ENCODE data around the gene SEC14L6.
"Not testable (repeated sequence)": the region's sequence is repeated elsewhere in the genome, so short reads cannot be mapped to it uniquely, and the experiment has no call there.

SEC14L6 gene

DNA sequence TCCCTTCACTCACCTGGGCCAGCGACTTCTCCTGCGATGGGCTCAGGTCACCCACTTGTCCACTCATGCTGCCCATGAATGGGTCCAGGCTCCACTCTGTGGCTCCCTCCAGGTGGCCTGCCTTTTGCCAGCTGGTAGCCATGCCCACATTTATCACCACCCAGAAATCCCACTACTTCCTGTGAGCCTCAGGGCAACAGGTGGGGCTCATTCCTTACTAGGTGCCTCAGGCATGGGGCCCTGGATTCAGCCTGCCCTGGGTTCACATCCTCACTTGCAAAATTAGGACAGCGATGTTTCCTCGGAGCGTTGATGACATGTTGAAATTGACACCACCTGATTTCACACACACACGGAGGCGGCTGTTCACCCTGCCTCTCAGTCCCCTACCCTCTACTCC is at the start of gene SEC14L6:
TSS of gene SEC14L6 (minus strand) at position 126 of the 400 bp plus-strand sequence. CDS start at position 67, 59 bp downstream.
- ATAC-seq = no peak
- no peak within 1 kb of the TSS for H3K4me3 Mint-ChIP-seq
- no peak within 1 kb of the TSS for H3K27ac Mint-ChIP-seq
- H3K4me1 Mint-ChIP-seq = peaks cover 1% of the 10 kb centered on the region
- no peaks in the 10 kb centered on the region for H3K36me3 Mint-ChIP-seq (ENCODE audit: low read depth)
- H3K9me3 Mint-ChIP-seq = no peaks in the 10 kb centered on the region
- DNase-seq = no peak
- peaks cover 36% of the 10 kb centered on the region for H3K27me3 Mint-ChIP-seq

DNA sequence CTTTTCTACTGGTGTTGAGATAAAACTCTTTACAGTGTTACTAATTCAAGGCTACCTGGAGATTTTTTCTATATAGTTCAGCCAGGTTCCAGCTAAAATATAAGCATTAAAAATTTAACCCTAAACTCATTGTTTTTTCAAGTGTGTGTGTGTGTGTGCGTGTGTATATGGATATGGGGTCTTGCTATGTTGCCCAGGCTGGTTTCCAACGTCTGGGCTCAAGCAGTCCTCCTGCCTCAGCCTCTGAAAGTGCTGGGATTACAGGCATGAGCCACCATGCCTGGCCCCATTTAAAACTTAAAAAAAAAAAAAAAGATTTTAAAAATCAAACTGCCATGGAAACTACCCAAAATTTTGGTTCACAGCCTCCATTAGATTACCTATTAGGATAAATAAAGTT is 49.7 kb upstream of the SEC14L6 start:
- Mint-ChIP-seq H3K4me1 (peaks cover 1% of the 10 kb centered on the region), H3K4me3 (no peak overlapping the region), H3K27me3 (no peaks in the 10 kb centered on the region), H3K27ac (no peak overlapping the region), H3K36me3 (ENCODE audit: low read depth) (no peaks in the 10 kb centered on the region), H3K9me3 (no peaks in the 10 kb centered on the region)
- DNase-seq = no peak
- no peak for ATAC-seq

DNA sequence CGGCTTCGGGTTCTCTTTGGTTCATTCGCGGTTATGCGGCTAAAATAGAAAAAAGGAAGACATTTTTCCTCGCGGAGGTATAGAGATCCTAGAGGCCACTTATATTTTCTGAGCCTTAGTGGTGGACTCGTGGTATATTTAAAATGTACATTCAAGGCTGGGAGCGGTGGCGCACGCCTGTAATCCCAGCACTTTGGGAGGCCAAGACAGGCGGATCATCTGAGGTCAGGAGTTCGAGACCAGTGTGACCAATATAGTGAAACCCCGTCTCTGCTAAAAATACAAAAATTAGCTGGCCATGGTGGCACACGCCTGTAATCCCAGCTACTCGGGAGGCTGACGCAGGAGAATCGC is 45.8 kb upstream of the SEC14L6 start:
- H3K27me3 Mint-ChIP-seq, DNase-seq, H3K4me3 Mint-ChIP-seq, H3K4me1 Mint-ChIP-seq, H3K9me3 Mint-ChIP-seq, ATAC-seq, H3K27ac Mint-ChIP-seq: not testable (repeated sequence)
- H3K36me3 Mint-ChIP-seq (ENCODE audit: low read depth) = peaks cover 19% of the 10 kb centered on the region

DNA sequence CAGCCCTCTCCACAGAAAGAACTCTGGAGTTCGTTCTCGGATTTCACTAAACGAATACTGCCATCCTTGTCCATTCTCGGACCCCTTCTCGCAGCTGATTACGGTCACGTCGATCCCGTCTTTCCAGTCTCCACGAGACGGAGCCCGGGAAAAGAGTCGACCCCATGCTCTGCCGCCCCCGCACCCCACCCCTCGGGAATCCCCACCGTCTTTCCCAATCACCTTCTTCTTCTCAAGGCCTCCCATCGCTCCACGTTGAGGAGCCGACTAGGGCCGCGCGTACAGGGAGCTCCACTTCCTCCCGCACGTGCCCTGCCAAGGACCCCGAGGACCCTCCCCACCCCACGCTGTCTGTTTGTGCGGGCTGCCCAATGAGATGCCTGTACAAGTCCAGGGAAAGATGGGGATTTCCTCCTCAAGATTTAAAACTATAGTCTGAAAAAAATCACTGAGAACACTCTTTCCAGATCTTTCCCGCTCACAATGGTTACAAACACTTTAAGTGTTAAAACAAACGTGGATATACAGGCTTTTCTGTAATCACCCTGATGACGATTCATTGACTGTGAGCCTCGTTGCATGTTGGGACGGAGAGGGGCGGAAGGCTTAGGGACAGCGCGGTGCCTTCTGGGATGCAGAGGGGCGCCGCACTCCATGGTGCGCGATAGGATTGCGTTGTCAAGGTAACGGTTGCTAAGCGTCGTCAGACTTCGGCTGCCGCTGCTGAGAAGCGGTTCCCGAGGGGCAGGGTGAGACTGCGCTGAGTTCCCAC is 45.2 kb upstream of the SEC14L6 start, which contains the start of gene PES1:
TSS of gene PES1 (minus strand) at position 323 of the 772 bp plus-strand sequence. CDS start at position 246, 77 bp downstream.
- H3K4me1 Mint-ChIP-seq = peaks cover 1% of the 10 kb centered on the region
- no peak within 1 kb of the TSS for H3K27ac Mint-ChIP-seq

DNA sequence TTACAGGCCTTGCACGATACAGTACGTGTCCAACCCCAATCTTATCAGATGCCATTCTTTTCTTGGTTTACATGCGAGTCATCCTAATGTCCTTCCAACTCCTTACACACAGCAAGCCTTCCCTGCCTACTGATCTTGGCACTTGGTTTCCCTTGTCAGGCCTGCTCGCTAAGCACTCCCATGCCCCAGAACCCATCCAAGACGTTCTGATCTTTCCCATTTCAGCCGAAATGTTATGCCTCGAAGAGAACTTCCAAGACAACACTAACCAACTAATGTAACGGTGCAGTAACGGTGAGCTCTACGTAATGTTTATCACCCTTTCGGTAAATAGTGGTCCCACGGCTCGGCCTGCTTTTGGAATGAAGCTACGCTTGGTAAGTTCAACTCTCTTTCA is 44.6 kb upstream of the SEC14L6 start:
- Mint-ChIP-seq H3K27ac (no peak overlapping the region), H3K4me3 (no peak overlapping the region), H3K9me3 (no peaks in the 10 kb centered on the region), H3K4me1 (peaks cover 1% of the 10 kb centered on the region), H3K36me3 (ENCODE audit: low read depth) (peaks cover 28% of the 10 kb centered on the region), H3K27me3 (no peaks in the 10 kb centered on the region)
- DNase-seq = peak; percentile 13
- no peak for ATAC-seq

More for the DNA sequence above, 45.2 kb upstream of the SEC14L6 start, which contains the start of gene PES1:
- peaks cover 24% of the 10 kb centered on the region for H3K36me3 Mint-ChIP-seq (ENCODE audit: low read depth)
- DNase-seq (peak; percentile 93), ATAC-seq (peak; percentile 99)
- H3K27me3 Mint-ChIP-seq = no peaks in the 10 kb centered on the region
- no peaks in the 10 kb centered on the region for H3K9me3 Mint-ChIP-seq
- no peak within 1 kb of the TSS for H3K4me3 Mint-ChIP-seq

DNA sequence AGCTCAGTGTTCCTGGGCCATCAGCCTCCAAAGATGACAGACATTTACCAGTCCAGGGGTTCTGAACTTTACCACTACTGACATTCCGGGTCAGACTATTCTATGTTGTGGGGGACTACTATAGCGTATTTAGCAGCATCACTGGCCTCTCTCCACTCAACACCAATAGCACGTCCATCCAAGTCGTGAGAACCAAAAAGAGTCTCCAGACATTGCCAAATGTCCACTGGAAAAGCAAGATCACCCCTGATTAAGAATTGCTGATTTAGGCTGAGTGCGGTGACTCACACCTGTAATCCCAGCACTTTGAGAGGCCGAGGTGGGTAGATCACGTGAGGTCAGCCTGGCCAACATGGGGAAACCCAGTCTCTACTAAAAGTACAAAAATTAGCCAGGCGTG is 39.9 kb upstream of the SEC14L6 start:
- no peak overlapping the region for H3K27ac Mint-ChIP-seq

DNA sequence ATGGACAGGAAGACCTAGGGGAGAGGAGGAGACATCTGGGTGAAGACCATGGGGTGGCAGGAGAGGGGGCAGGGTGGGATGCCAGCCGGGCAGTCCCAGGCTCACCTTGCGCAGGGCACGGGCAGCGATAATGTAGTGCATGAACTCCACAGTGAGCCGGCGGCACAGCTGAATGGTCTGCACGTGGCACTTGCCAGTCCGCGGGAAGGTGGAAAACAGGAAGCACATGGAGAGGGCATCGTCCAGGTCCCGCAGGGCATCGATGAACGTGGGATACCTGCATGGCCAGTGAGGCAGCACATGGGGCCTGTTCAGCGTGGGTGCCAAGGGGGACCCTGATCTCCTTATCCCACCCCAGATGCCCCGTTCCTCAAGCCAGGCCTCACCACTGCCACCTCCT is 37.9 kb upstream of the SEC14L6 start:
- Mint-ChIP-seq H3K9me3 (no peaks in the 10 kb centered on the region), H3K36me3 (ENCODE audit: low read depth) (peaks cover 56% of the 10 kb centered on the region), H3K27ac (no peak overlapping the region), H3K27me3 (no peaks in the 10 kb centered on the region), H3K4me3 (no peak overlapping the region), H3K4me1 (no peaks in the 10 kb centered on the region)
- DNase-seq (no peak), ATAC-seq (no peak)

More for the DNA sequence above, 39.9 kb upstream of the SEC14L6 start:
- no peak for ATAC-seq
- Mint-ChIP-seq H3K27me3 (no peaks in the 10 kb centered on the region), H3K4me1 (no peaks in the 10 kb centered on the region), H3K36me3 (ENCODE audit: low read depth) (peaks cover 48% of the 10 kb centered on the region), H3K9me3 (no peaks in the 10 kb centered on the region), H3K4me3 (no peak overlapping the region)
- no peak for DNase-seq

DNA sequence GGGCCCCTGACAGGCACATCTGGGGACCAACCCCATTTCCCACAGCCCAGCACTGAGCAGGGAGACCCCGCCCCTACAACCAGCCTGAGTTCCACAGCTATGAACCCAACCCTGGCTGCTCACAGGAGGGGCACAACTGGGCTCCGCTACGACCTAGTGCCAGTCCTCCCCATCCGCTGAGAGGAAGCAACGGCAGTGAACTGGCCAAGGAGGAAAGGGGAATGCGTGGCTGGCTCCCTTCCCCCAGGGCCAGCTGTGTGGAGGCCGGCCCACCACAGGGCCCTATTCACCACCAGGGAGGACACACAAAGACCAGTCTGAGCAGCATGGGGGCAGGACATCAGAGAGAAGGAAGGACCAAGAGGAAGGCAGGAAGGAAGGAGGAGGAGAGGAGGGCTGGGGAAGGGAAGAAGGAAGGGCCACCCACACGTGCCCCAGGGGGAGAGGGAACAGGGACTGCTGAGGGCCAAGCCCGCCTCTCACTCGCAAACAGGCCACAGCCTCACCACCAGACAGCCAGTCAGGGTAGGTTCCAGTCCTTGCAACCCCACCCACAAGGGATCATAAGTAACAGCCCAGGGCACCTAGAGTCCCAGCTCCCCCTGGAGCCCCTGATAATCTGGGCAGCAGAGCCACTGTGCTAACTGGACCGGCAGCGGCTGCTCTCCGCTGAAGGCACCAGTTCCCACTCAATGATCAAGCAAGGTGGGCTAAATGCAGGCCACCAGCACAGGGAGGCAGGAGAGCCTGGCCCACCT is 36.4 kb upstream of the SEC14L6 start:
- DNase-seq (no peak), ATAC-seq (no peak)
- Mint-ChIP-seq H3K9me3 (no peaks in the 10 kb centered on the region), H3K27ac (no peak overlapping the region), H3K4me3 (no peak overlapping the region), H3K27me3 (no peaks in the 10 kb centered on the region), H3K36me3 (ENCODE audit: low read depth) (peaks cover 55% of the 10 kb centered on the region), H3K4me1 (no peaks in the 10 kb centered on the region)

DNA sequence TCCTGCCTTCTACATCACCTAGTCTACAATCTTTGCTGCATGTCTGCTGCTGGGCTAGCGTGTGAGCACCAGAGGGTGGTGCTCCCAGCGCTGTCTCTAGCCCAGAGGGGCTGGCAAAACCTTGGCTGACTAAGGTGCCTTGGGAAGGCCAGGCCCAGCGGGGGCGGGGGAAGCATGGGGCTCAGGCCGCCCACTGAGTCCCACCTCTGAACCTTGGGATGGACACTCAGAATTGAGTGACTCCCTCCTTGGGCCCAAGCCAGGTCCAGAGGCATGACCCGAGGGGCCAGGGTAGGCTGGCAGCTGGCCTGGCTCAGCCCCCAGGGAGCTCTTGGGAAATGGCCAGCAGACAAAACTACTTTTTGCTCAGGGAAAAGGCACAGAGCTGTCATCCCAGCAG is 35.5 kb upstream of the SEC14L6 start:
- no peaks in the 10 kb centered on the region for H3K27me3 Mint-ChIP-seq
- H3K36me3 Mint-ChIP-seq (ENCODE audit: low read depth) = peaks cover 55% of the 10 kb centered on the region
- ATAC-seq (no peak), DNase-seq (no peak)
- H3K27ac Mint-ChIP-seq = no peak overlapping the region
- H3K9me3 Mint-ChIP-seq = no peaks in the 10 kb centered on the region
- no peak overlapping the region for H3K4me3 Mint-ChIP-seq
- no peaks in the 10 kb centered on the region for H3K4me1 Mint-ChIP-seq

DNA sequence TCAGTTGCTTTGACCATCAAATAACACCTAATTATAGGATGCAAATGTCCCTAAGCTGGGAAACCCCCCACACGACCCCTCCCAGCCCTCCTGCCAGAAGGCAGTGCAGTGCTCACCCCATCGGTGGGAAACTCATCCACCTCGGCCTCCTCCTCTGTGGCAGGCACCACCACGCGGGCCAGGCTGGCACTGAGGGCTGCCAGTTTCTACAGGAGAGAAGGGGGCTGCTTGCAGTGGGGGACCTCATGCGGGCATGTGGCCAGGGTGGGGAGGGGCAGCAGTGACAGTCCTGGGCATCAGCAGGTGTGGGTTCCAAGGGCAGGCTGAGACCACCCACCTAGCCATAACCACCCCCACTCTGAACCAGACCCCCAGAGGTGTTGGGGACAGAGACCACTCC is 34.4 kb upstream of the SEC14L6 start:
- ATAC-seq (no peak), DNase-seq (no peak)
- Mint-ChIP-seq H3K27me3 (no peaks in the 10 kb centered on the region), H3K9me3 (no peaks in the 10 kb centered on the region), H3K36me3 (ENCODE audit: low read depth) (peaks cover 55% of the 10 kb centered on the region), H3K4me3 (no peak overlapping the region), H3K27ac (no peak overlapping the region), H3K4me1 (no peaks in the 10 kb centered on the region)

DNA sequence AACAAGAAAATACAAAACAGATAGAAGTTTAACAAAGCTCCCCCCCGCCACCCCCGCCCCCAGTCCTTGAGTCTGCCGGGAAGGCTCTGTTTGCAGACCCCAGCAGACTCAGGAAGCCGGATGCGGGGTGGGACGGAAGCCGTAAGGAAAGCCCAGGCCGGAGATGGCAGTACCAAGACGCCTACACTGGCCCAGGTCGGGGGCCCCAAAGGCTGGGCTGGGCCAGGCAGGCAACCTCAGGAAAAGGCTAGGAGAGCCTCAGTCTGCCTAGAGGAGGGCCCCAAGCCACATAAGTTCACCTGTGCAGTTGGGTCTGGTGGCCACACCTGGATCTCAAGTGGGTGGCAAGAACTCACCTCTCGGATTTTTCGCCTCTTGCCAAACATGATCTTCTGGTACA is 31.9 kb upstream of the SEC14L6 start:
- Mint-ChIP-seq H3K4me1 (no peaks in the 10 kb centered on the region), H3K27ac (no peak overlapping the region), H3K36me3 (ENCODE audit: low read depth) (peaks cover 48% of the 10 kb centered on the region), H3K27me3 (no peaks in the 10 kb centered on the region), H3K4me3 (no peak overlapping the region), H3K9me3 (no peaks in the 10 kb centered on the region)
- no peak for DNase-seq
- ATAC-seq = no peak

DNA sequence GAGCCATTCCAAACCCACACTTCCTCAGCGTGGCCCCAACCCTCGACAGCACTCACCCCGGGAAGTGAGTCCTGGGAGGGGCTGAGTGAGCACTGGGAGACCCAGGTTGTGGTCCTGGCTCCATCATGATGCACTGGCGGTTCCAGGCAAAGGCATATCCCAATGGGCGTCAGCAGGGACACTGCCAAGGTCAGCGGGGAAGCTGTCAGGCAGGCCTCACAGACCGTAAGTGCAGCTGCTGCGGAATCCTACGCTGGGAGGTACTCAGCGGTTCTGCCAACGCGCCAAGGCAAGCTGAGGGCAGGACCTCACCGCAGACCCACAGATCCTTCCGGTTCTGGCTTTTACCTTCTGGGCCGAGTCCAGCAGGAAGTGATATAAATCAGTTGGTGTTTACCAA is 29.3 kb upstream of the SEC14L6 start:
- H3K27ac Mint-ChIP-seq = no peak overlapping the region
- H3K9me3 Mint-ChIP-seq = no peaks in the 10 kb centered on the region
- no peak overlapping the region for H3K4me3 Mint-ChIP-seq
- H3K4me1 Mint-ChIP-seq = no peaks in the 10 kb centered on the region
- ATAC-seq = no peak
- DNase-seq = no peak
- no peaks in the 10 kb centered on the region for H3K27me3 Mint-ChIP-seq
- peaks cover 39% of the 10 kb centered on the region for H3K36me3 Mint-ChIP-seq (ENCODE audit: low read depth)

DNA sequence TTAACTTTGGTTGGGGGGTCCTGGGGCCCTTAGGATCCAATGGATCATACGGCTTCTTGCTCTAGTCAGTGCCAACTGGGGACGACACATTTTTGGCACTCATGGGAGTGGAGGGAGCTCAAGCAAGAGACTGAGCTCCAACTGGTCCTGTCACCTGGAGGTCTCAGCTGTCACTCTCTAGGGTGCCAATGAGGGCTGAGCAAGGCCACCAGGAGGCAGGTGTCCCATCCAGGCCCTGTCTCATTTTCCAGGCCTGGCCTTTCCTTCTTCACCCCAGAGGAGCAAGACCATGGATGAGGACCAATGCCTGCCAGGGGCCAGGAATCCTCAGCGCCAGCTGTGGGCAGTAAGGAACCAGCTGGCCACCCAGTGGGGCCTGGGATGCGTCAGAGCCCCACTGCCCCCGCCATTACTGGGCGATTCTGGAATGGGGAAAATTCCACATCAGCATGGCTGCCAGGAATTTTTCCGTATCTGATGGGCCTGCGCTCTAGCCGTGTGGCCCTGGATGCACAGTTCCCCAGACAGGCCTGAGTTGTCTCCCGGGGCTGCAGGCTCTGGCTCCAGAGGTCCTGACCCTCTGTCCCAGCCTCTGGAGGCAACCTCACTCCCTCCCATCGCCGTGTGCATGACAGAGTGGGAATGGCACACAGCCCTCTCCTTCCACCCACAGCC is 28.6 kb upstream of the SEC14L6 start:
- H3K9me3 Mint-ChIP-seq = no peaks in the 10 kb centered on the region
- H3K4me1 Mint-ChIP-seq = no peaks in the 10 kb centered on the region
- H3K36me3 Mint-ChIP-seq (ENCODE audit: low read depth) = peaks cover 38% of the 10 kb centered on the region
- H3K4me3 Mint-ChIP-seq = no peak overlapping the region
- DNase-seq (no peak), ATAC-seq (no peak)
- H3K27me3 Mint-ChIP-seq = no peaks in the 10 kb centered on the region
- no peak overlapping the region for H3K27ac Mint-ChIP-seq

DNA sequence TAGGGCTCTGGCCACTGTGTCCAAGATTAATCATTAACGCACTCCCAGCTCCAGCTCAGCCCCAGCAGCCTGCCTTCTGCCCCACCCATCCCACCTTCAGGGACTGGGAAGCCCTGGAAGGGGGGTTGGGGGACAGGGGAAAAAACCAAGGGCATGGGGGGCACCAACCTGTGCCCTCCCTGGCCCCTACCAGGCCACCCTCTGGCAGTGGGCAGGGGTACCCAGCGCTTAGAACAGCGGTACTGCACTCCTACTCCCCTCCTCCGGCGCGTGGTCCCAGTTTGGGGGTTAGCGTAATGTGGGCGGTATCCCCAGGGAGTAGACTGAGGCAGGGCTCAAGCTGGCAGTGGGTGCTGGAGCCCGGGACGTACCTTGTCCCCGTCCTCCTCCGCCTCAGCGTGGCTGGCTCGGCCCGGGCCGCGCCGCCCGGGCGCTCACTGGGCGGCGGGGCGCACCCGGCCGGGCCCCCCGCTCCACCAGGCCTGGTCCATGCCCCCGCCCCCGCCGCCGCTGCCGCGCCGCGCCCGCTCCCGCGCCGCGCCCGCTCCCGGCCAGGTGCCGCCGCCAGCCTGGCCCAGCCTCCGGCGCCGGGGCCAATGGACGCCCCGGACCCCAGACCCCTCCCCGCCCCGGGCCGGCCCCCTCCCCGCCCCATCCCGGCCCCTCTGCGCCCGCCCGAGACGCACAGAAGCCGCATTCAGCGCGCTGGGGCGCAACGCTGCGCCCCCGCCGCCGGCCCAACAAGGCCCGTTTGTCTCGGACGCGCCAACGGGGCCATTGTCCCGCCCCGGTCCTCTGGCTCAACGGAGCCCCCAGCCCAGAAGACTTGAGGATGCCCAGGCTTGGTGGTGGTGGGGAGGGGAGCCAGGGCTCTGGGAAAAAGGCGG is 27.8 kb upstream of the SEC14L6 start, which contains the start of gene GAL3ST1:
TSS of gene GAL3ST1 (minus strand) at position 571 of the 887 bp plus-strand sequence. CDS start 17,273 bp downstream, outside the sequence.
- ATAC-seq = no peak
- DNase-seq = no peak

More for the DNA sequence above, 27.8 kb upstream of the SEC14L6 start, which contains the start of gene GAL3ST1:
- no peaks in the 10 kb centered on the region for H3K9me3 Mint-ChIP-seq
- peaks cover 30% of the 10 kb centered on the region for H3K36me3 Mint-ChIP-seq (ENCODE audit: low read depth)
- no peak within 1 kb of the TSS for H3K27ac Mint-ChIP-seq
- H3K4me3 Mint-ChIP-seq = no peak within 1 kb of the TSS
- H3K27me3 Mint-ChIP-seq = no peaks in the 10 kb centered on the region
- H3K4me1 Mint-ChIP-seq = no peaks in the 10 kb centered on the region

Measured in activated naive CD8-positive, alpha-beta T cell treated with anti-CD3 and anti-CD28 coated beads, Interleukin-2, amount 50 U/mL, for 24 hours (primary cell).